ENCODE data around the gene HOXC6. TPM values are rescaled to one million over a fixed set of nuclear protein-coding genes. Genes with fewer than 3 reads are reported as not detected.

The HOXC6 gene
- total and polyA plus RNA-seq, 4 donors, result 6.6 to 114 (median 60.4) TPM

DNA sequence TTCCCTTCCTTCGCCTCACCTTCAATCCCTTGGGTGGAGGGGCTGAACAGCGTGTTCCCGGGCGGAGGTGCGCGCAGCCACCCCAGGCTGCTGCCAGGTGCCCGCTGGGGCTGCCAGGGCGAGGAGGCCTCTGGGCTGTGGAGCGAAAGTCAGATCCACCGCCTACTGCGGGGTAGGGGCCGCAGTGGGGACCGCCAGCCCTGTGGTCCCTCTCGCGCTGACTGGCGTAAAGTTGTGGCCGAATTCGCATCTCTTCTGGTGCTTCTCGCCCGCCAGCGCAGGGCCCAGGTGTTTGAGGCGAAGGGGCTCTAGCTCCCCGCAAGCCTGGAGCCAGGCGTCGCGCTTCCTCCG, 18.5 kb downstream of the HOXC6 start:
- peak in 1 of 6 donors; percentile 68 for DNase-seq (ENCODE audit: low read depth in 4 of 6, low spot score in 6 of 6)
- peaks cover 8% of the 10 kb centered on the region for H3K27me3 ChIP-seq (ENCODE audit: control insufficient read depth, insufficient read depth, low read length)
- peaks cover 64% of the 10 kb centered on the region for H3K4me1 ChIP-seq (ENCODE audit: control insufficient read depth, insufficient read depth, low read length)
- H3K4me3 ChIP-seq (ENCODE audit: low read depth, low read length), result peak overlapping the region; percentile 22
- peak overlapping the region; percentile 85 for H3K27ac ChIP-seq (ENCODE audit: low read depth, low read length)
- H3K36me3 ChIP-seq (ENCODE audit: control insufficient read depth, insufficient read depth, low read length), result peaks cover 9% of the 10 kb centered on the region
- no peaks in the 10 kb centered on the region for H3K9me3 ChIP-seq (ENCODE audit: control insufficient read depth, insufficient read depth, low read length)
- WGBS (ENCODE audit: insufficient coverage), result 28% methylated on average over 27 of the region's 27 CpGs

DNA sequence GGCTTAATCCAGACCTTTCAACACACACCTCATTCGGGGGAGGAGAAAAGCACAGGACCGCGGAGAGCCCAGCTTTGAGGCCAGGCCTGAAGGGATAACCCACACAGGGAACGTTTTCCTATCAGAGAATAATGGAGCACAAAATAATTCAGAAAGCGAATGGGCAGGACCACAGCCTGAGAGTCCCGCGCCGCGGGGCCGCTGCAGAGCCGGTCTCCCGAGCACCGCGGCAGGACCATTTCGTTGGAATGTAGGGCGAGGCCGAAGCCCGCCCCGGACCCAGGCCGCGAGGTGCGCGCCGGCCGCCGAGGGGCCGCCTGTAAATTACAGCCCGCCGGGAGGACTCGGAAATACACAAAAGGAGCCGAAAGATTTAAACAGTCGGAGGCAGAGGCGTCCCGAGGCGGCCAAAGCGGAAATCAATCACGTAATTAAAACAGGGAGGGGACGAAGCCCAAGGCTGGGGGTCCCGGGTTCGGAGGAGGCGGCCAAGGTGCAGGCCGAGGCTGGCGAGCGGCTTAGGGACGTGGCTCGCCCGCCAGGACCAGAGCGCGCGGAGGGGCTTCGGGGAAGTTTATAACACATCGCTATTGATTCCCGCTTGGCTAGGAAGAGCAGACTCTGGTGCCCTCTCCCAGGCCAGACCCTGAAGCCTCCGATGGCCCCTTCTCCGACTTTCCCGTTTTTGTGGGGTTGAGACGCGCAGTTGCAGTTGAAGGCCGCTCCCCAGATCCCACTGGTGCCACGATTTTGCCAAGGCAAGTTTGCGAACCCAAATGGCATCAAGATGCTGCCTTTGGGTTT, 19.1 kb downstream of the HOXC6 start:
- 23% methylated on average over 61 of the region's 61 CpGs for WGBS (ENCODE audit: insufficient coverage)
- no peaks in the 10 kb centered on the region for H3K9me3 ChIP-seq (ENCODE audit: control insufficient read depth, insufficient read depth, low read length)
- peak overlapping the region; percentile 22 for H3K4me3 ChIP-seq (ENCODE audit: low read depth, low read length)
- DNase-seq (ENCODE audit: low read depth in 4 of 6, low spot score in 6 of 6), result peak in 1 of 6 donors; percentile 76
- H3K27me3 ChIP-seq (ENCODE audit: control insufficient read depth, insufficient read depth, low read length), result peaks cover 8% of the 10 kb centered on the region
- H3K36me3 ChIP-seq (ENCODE audit: control insufficient read depth, insufficient read depth, low read length), result peaks cover 9% of the 10 kb centered on the region
- H3K27ac ChIP-seq (ENCODE audit: low read depth, low read length), result peak overlapping the region; percentile 96
- peaks cover 70% of the 10 kb centered on the region for H3K4me1 ChIP-seq (ENCODE audit: control insufficient read depth, insufficient read depth, low read length)

DNA sequence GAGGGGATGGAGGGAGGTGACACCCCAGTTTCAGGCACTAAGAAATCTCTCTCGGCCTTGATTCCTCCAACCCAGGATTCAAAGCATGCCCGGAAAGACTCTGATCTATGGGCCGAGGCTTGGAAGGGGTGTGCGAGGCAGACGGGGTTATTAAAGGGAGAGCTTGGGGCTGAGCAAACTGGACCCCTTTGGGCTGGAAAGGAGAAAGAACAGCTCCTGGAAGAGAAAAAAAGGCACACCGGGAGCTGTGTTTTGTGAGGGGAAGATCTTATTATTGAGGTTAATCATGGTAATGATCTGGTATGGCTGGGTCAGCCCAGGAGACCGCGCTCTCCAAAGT, 19.7 kb downstream of the HOXC6 start:
- Histone ChIP-seq H3K9me3 (ENCODE audit: control insufficient read depth, insufficient read depth, low read length) (no peaks in the 10 kb centered on the region), H3K27me3 (ENCODE audit: control insufficient read depth, insufficient read depth, low read length) (peaks cover 8% of the 10 kb centered on the region), H3K4me1 (ENCODE audit: control insufficient read depth, insufficient read depth, low read length) (peaks cover 70% of the 10 kb centered on the region), H3K27ac (ENCODE audit: low read depth, low read length) (peak overlapping the region; percentile 96), H3K4me3 (ENCODE audit: low read depth, low read length) (peak overlapping the region; percentile 22), H3K36me3 (ENCODE audit: control insufficient read depth, insufficient read depth, low read length) (peaks cover 9% of the 10 kb centered on the region)
- no peak for DNase-seq (ENCODE audit: low read depth in 4 of 6, low spot score in 6 of 6)
- WGBS (ENCODE audit: insufficient coverage), result 38% methylated on average over 5 of the region's 8 CpGs

DNA sequence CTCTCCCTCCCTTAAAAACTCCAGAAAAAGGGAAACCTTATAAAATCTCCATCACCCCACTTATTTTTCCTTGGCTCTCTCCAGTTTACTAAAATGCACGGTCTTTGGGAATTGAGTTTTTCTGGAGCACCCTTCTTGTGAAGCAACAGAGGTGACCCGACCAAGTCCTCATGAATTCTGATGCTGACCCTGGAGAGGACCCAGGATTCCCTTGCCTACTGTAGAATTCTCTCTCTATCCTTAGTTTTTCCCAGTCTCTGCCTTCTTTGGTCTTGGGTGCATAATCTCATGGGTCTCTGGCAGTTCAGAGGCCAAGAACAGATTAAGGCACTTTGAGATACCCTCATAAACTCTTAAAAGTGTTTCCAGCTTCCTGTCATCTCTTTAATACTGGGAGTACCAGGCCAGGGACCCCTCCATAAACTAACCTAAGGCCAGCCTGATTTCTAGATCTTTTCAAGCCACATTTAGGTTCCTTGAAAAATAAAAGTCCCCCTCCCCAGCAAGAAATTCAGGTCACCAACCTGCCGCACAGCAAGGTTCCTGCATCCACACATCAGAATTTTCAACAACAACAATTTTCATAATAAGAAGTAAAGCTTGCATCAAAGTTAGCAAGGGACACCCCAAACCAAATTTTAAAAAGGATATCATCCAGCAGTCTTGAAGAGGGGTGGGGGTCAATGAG, 20.3 kb downstream of the HOXC6 start:
- H3K4me1 ChIP-seq (ENCODE audit: control insufficient read depth, insufficient read depth, low read length), result peaks cover 70% of the 10 kb centered on the region
- peaks cover 13% of the 10 kb centered on the region for H3K36me3 ChIP-seq (ENCODE audit: control insufficient read depth, insufficient read depth, low read length)
- peak overlapping the region; percentile 96 for H3K27ac ChIP-seq (ENCODE audit: low read depth, low read length)
- H3K27me3 ChIP-seq (ENCODE audit: control insufficient read depth, insufficient read depth, low read length), result peaks cover 8% of the 10 kb centered on the region
- 46% methylated on average over 2 of the region's 3 CpGs for WGBS (ENCODE audit: insufficient coverage)
- H3K9me3 ChIP-seq (ENCODE audit: control insufficient read depth, insufficient read depth, low read length), result no peaks in the 10 kb centered on the region
- H3K4me3 ChIP-seq (ENCODE audit: low read depth, low read length), result no peak overlapping the region
- peak in 1 of 6 donors; percentile 57 for DNase-seq (ENCODE audit: low read depth in 4 of 6, low spot score in 6 of 6)

DNA sequence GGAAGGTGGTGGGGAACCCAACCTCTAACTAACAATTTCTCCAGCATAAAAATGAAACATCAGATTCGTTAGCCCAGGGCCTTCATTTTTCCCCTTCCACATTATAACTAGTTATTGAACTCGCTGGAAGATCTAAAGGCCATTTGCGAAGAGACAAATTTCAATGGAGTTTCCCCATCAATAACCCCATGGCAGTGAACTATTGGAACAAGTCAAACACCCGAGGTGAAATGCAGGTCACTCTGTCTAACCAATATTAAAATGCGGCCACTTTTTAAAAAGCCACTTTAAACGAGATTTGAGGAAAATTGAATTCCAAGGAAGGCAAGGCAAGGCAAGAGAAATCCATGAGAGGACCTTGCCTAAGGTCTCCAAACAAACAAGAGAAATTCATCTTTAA, 20.9 kb downstream of the HOXC6 start:
- 100% methylated on average over 2 of the region's 6 CpGs for WGBS (ENCODE audit: insufficient coverage)
- Histone ChIP-seq H3K36me3 (ENCODE audit: control insufficient read depth, insufficient read depth, low read length) (peaks cover 16% of the 10 kb centered on the region), H3K4me1 (ENCODE audit: control insufficient read depth, insufficient read depth, low read length) (peaks cover 70% of the 10 kb centered on the region), H3K27me3 (ENCODE audit: control insufficient read depth, insufficient read depth, low read length) (peaks cover 8% of the 10 kb centered on the region), H3K9me3 (ENCODE audit: control insufficient read depth, insufficient read depth, low read length) (no peaks in the 10 kb centered on the region), H3K4me3 (ENCODE audit: low read depth, low read length) (no peak overlapping the region), H3K27ac (ENCODE audit: low read depth, low read length) (peak overlapping the region; percentile 96)
- DNase-seq (ENCODE audit: low read depth in 4 of 6, low spot score in 6 of 6), result peak in 1 of 6 donors; percentile 81

DNA sequence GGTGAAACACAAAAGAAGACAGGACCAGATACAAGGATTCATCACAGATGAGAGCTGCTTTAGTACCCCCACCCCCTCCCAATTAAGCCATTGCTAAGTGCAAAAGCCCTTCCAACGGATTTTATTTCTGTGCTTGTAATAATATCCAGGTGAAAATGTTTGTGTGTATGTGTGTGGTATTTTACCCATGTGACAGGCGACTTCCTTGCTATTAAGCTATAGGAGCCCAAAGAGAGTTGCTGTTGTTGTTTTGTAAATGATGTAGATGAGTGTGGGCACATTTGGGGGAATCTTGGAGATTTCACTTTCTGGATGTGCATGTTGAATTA, 22.2 kb downstream of the HOXC6 start:
- Histone ChIP-seq H3K4me3 (ENCODE audit: low read depth, low read length) (peak overlapping the region; percentile 18), H3K9me3 (ENCODE audit: control insufficient read depth, insufficient read depth, low read length) (no peaks in the 10 kb centered on the region), H3K36me3 (ENCODE audit: control insufficient read depth, insufficient read depth, low read length) (peaks cover 19% of the 10 kb centered on the region), H3K4me1 (ENCODE audit: control insufficient read depth, insufficient read depth, low read length) (peaks cover 70% of the 10 kb centered on the region), H3K27ac (ENCODE audit: low read depth, low read length) (peak overlapping the region; percentile 96), H3K27me3 (ENCODE audit: control insufficient read depth, insufficient read depth, low read length) (peaks cover 8% of the 10 kb centered on the region)
- DNase-seq (ENCODE audit: low read depth in 4 of 6, low spot score in 6 of 6), result peak in 1 of 6 donors; percentile 72
- WGBS (ENCODE audit: insufficient coverage), result 50% methylated on average over 1 of the region's 2 CpGs

DNA sequence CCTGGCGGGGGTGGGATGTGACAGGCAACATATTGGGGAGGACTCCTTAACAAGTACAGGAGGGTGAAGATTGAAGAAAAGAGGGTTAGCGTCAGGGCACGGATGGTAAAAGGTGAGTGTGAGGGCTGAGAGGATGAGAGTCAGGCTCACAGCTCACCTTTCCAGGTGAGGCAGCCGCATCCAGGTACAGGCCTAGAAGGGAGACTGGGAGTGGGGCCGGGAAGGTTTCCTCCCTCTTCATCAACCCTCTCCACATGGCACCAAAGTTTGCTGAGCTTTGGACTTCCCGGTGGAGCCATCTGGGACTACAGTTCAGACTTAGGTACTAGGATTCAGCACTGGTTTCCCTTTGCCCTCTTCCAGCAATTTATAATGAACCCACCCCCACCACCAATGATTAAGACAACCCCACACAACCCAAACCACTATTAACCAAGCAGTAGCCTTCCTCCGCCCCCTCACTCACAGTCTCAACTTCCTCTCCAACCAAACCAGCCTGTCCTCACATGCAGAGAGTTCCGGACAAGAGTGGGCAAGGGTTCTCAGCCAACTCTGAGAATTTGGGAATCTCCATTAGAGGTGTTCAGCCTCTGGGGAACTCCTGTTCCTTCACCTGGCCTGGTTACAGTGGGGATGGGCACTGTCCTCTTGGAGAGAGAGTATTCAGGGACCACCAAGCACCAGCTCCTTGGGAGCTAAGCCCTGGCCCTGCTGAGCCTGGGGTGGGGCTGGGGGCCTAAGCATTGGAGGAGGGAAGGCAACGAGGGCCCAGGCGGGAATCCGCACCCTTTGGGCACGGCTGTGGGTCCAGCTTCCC, 23.0 kb downstream of the HOXC6 start:
- H3K4me1 ChIP-seq (ENCODE audit: control insufficient read depth, insufficient read depth, low read length), result peaks cover 63% of the 10 kb centered on the region
- no peak overlapping the region for H3K4me3 ChIP-seq (ENCODE audit: low read depth, low read length)
- peaks cover 19% of the 10 kb centered on the region for H3K36me3 ChIP-seq (ENCODE audit: control insufficient read depth, insufficient read depth, low read length)
- H3K27me3 ChIP-seq (ENCODE audit: control insufficient read depth, insufficient read depth, low read length), result peaks cover 2% of the 10 kb centered on the region
- WGBS (ENCODE audit: insufficient coverage), result 61% methylated on average over 6 of the region's 12 CpGs
- no peaks in the 10 kb centered on the region for H3K9me3 ChIP-seq (ENCODE audit: control insufficient read depth, insufficient read depth, low read length)
- peak overlapping the region; percentile 96 for H3K27ac ChIP-seq (ENCODE audit: low read depth, low read length)
- DNase-seq (ENCODE audit: low read depth in 4 of 6, low spot score in 6 of 6), result peak in 1 of 6 donors; percentile 57

DNA sequence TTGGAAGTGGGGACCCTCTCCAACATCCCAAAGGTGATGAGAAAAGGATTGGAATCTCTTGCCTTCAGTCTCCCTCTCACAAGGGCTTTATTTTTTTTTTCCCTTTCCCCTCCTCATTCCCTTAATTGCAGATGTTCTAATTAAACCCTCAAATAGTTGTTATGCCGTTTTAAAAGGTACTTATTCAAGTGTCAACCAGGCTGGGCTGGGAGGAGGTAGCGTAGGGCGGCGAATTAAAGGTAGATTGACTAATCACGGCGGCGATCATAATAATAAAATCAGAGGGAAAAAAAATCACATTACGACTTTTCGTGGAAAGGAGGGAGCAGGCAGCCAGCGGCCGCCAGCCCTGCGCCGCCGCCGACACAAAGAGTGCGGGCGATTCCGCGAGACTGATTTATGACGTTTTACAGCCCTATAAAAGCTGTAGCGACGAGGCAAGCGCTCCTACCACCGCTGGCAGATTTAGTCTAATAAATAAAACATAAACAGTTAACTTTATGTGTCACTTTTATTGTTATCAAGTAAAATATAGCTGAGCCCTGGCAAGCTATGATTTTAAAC, 23.7 kb downstream of the HOXC6 start:
- no peak overlapping the region for H3K4me3 ChIP-seq (ENCODE audit: low read depth, low read length)
- H3K36me3 ChIP-seq (ENCODE audit: control insufficient read depth, insufficient read depth, low read length), result peaks cover 15% of the 10 kb centered on the region
- peak overlapping the region; percentile 96 for H3K27ac ChIP-seq (ENCODE audit: low read depth, low read length)
- peaks cover 2% of the 10 kb centered on the region for H3K27me3 ChIP-seq (ENCODE audit: control insufficient read depth, insufficient read depth, low read length)
- 9% methylated on average over 14 of the region's 24 CpGs for WGBS (ENCODE audit: insufficient coverage)
- DNase-seq (ENCODE audit: low read depth in 4 of 6, low spot score in 6 of 6), result peak in 2 of 6 donors; percentile 59 to 93
- no peaks in the 10 kb centered on the region for H3K9me3 ChIP-seq (ENCODE audit: control insufficient read depth, insufficient read depth, low read length)
- H3K4me1 ChIP-seq (ENCODE audit: control insufficient read depth, insufficient read depth, low read length), result peaks cover 57% of the 10 kb centered on the region

DNA sequence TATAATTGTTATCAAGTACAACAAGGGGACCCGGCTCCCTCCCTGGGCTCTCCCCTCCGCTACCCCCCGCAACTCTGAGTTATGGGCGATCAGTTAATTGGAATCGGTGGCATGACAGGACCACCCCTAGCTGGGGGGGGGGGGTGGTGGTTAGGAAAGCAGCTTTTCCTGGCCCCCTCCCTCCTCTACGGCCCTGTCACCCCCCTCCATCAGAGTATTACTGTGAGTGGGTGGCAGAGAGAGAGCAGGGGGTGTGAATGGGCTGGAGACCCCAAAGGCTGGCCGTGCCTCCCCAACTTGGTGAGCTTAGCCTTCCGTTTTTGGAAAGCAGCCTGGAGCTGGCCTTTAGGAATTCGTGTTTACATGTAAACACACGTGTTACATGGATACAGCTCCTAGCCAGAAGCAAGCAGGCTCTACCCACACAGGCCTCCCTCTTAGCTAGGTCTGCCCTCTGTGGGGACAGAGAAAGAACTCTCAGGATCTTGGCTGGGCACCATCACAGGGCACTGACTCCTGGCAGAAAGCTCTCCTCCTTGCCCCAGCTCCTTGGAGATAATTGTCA, 24.3 kb downstream of the HOXC6 start:
- Histone ChIP-seq H3K36me3 (ENCODE audit: control insufficient read depth, insufficient read depth, low read length) (peaks cover 11% of the 10 kb centered on the region), H3K4me3 (ENCODE audit: low read depth, low read length) (peak overlapping the region; percentile 68), H3K4me1 (ENCODE audit: control insufficient read depth, insufficient read depth, low read length) (peaks cover 51% of the 10 kb centered on the region), H3K27ac (ENCODE audit: low read depth, low read length) (peak overlapping the region; percentile 96), H3K9me3 (ENCODE audit: control insufficient read depth, insufficient read depth, low read length) (no peaks in the 10 kb centered on the region), H3K27me3 (ENCODE audit: control insufficient read depth, insufficient read depth, low read length) (peaks cover 2% of the 10 kb centered on the region)
- 11% methylated on average over 4 of the region's 10 CpGs for WGBS (ENCODE audit: insufficient coverage)
- peak in 3 of 6 donors; percentile 68 to 84 (median 83) for DNase-seq (ENCODE audit: low read depth in 4 of 6, low spot score in 6 of 6)

All from spinal cord (tissue), 10 donors.